ENCODE data around the gene NAV2.

NAV2 gene

GRCh38 chr11:20055312-20055711 is 342.7 kb downstream of the NAV2 start:
- no peak for TF ChIP-seq CTCF (IDR thresholded peaks at IDR 0.05; ENCODE audit: control insufficient read depth, extremely low read depth, insufficient read depth)
- no peak for DNase-seq (ENCODE audit: low read depth)
- no peak overlapping the region for H3K4me3 ChIP-seq (ENCODE audit: low read depth, low read length)

- no peak for DNase-seq (ENCODE audit: low read depth)
These were observed 343.7 kb downstream of the NAV2 start for GRCh38 chr11:20056109-20056949.

GRCh38 chr11:20056950-20057943 is 344.6 kb downstream of the NAV2 start:
- no peak for TF ChIP-seq CTCF (IDR thresholded peaks at IDR 0.05; ENCODE audit: control insufficient read depth, extremely low read depth, insufficient read depth)

More at GRCh38 chr11:20056109-20056949, 343.7 kb downstream of the NAV2 start:
- no peak overlapping the region for H3K4me3 ChIP-seq (ENCODE audit: low read depth, low read length)
- no peak for TF ChIP-seq CTCF (IDR thresholded peaks at IDR 0.05; ENCODE audit: control insufficient read depth, extremely low read depth, insufficient read depth)

GRCh38 chr11:20058749-20059458 is 346.3 kb downstream of the NAV2 start:
- DNase-seq (ENCODE audit: low read depth), result no peak
- no peak for TF ChIP-seq CTCF (IDR thresholded peaks at IDR 0.05; ENCODE audit: control insufficient read depth, extremely low read depth, insufficient read depth)
- H3K4me3 ChIP-seq (ENCODE audit: low read depth, low read length), result no peak overlapping the region

More at GRCh38 chr11:20056950-20057943, 344.6 kb downstream of the NAV2 start:
- H3K4me3 ChIP-seq (ENCODE audit: low read depth, low read length), result no peak overlapping the region
- no peak for DNase-seq (ENCODE audit: low read depth)

- TF ChIP-seq CTCF (IDR thresholded peaks at IDR 0.05; ENCODE audit: control insufficient read depth, extremely low read depth, insufficient read depth), result no peak
- H3K4me3 ChIP-seq (ENCODE audit: low read depth, low read length), result no peak overlapping the region
- DNase-seq (ENCODE audit: low read depth), result no peak
These were observed 347.0 kb downstream of the NAV2 start for GRCh38 chr11:20059587-20060021.

- DNase-seq (ENCODE audit: low read depth), result no peak
- TF ChIP-seq CTCF (IDR thresholded peaks at IDR 0.05; ENCODE audit: control insufficient read depth, extremely low read depth, insufficient read depth), result no peak
- no peak overlapping the region for H3K4me3 ChIP-seq (ENCODE audit: low read depth, low read length)
These were observed 347.5 kb downstream of the NAV2 start for GRCh38 chr11:20060181-20060580.
